Liver (tissue), 9 donors: ENCODE measurements around the gene IFI27L1. TPM values are rescaled to one million over a fixed set of nuclear protein-coding genes. Genes with fewer than 3 reads are reported as not detected.
A peak's percentile ranks its signal among the peaks of the same experiment; 100 is the strongest.

ENCODE experiments used
- DNase-seq: peaks from one replicate; pipeline ENCODE4 v3.0.0-alpha.2; 2017; ENCODE audit warnings: low spot score
- H3K27ac ChIP-seq, 2 donors: one replicate each; pipeline ENCODE4 v1.7.0; 2013; ENCODE audit warnings: inconsistent platforms in 2 of 2, low read length in 2 of 2, control low read depth in 1 of 2, low read depth in 1 of 2, mild to moderate bottlenecking in 1 of 2
- H3K27me3 ChIP-seq, 4 donors: one replicate each; pipeline versions ENCODE4 v1.6.1 to v1.7.0; 2013; ENCODE audit warnings: low read length in 3 of 4, inconsistent platforms in 1 of 4, mild to moderate bottlenecking in 1 of 4, moderate library complexity in 1 of 4; ENCODE audit not compliant: control insufficient read depth in 4 of 4, insufficient read depth in 4 of 4
- H3K36me3 ChIP-seq, 4 donors: one replicate each; pipeline versions ENCODE4 v1.6.1 to v1.7.0; 2013; ENCODE audit warnings: low read length in 3 of 4, mild to moderate bottlenecking in 3 of 4, low read depth in 1 of 4, moderate library complexity in 1 of 4; ENCODE audit not compliant: control insufficient read depth in 4 of 4, insufficient read depth in 3 of 4
- H3K4me1 ChIP-seq, 4 donors: one replicate each; pipeline versions ENCODE4 v1.6.1 to v1.7.0; 2013; ENCODE audit warnings: low read length in 3 of 4, mild to moderate bottlenecking in 3 of 4, moderate library complexity in 1 of 4; ENCODE audit not compliant: control insufficient read depth in 4 of 4, insufficient read depth in 4 of 4
- H3K4me3 ChIP-seq, 3 donors: one replicate each; pipeline versions ENCODE4 v1.6.1 to v1.7.0; 2013; ENCODE audit warnings: low read length in 3 of 3, control low read depth in 1 of 3, low read depth in 1 of 3, mild to moderate bottlenecking in 1 of 3
- H3K9ac ChIP-seq, 2 donors: one replicate each; pipeline ENCODE4 v1.7.0; 2013; ENCODE audit warnings: low read length in 2 of 2, mild to moderate bottlenecking in 2 of 2, moderate library complexity in 2 of 2, control low read depth in 1 of 2, low read depth in 1 of 2
- H3K9me3 ChIP-seq, 4 donors: one replicate each; pipeline versions ENCODE4 v1.6.1 to v1.7.0; 2013; ENCODE audit warnings: low read length in 3 of 4; ENCODE audit not compliant: control insufficient read depth in 4 of 4
- CTCF ChIP-seq: fragments of 150-350 bp; IDR thresholded peaks from 2 replicates; pipeline ENCODE4 v1.5.1; 2017; ENCODE audit warnings: improper control_type of control experiment, low read depth, low read length; ENCODE audit not compliant: missing input control
- EGR1 ChIP-seq, 2 donors: IDR thresholded peaks; 2 replicates each; pipeline ENCODE4 v1.6.1; 2016 to 2018; ENCODE audit warnings: antibody characterized with exemption in 2 of 2, low read depth in 2 of 2
- FOXA1 ChIP-seq: IDR thresholded peaks from 2 replicates; pipeline ENCODE4 v1.6.1; 2016; ENCODE audit warnings: antibody characterized with exemption
- FOXA2 ChIP-seq: IDR thresholded peaks from 2 replicates; pipeline ENCODE4 v1.6.1; 2016; ENCODE audit warnings: antibody characterized with exemption
- GABPA ChIP-seq, 2 donors: IDR thresholded peaks in 1 of 2; conservative IDR thresholded peaks in 1 of 2; 2 replicates each; pipeline ENCODE4 v1.6.1; 2016; ENCODE audit warnings: antibody characterized with exemption in 2 of 2, mild to moderate bottlenecking in 1 of 2, moderate library complexity in 1 of 2
- HNF4A ChIP-seq, 2 donors: conservative IDR thresholded peaks; 2 replicates each; pipeline ENCODE4 v1.6.1; 2016; ENCODE audit warnings: antibody characterized with exemption in 2 of 2, mild to moderate bottlenecking in 2 of 2
- HNF4G ChIP-seq: IDR thresholded peaks from 2 replicates; pipeline ENCODE4 v1.6.1; 2016; ENCODE audit warnings: antibody characterized with exemption
- JUND ChIP-seq, 2 donors: IDR thresholded peaks; 2 replicates each; pipeline ENCODE4 v1.6.1; 2016; ENCODE audit warnings: antibody characterized with exemption in 2 of 2
- NR2F2 ChIP-seq: IDR thresholded peaks from 2 replicates; pipeline ENCODE4 v1.6.1; 2016; ENCODE audit warnings: antibody characterized with exemption
- RAD21 ChIP-seq, 2 donors: IDR thresholded peaks; 2 replicates each; pipeline ENCODE4 v1.6.1; 2016; ENCODE audit warnings: antibody characterized with exemption in 2 of 2, mild to moderate bottlenecking in 2 of 2
- RXRA ChIP-seq, 2 donors: IDR thresholded peaks; 2 replicates each; pipeline ENCODE4 v1.6.1; 2017 to 2018; ENCODE audit warnings: antibody characterized with exemption in 2 of 2, mild to moderate bottlenecking in 1 of 2
- SP1 ChIP-seq: IDR thresholded peaks from 2 replicates; pipeline ENCODE4 v1.6.1; 2018; ENCODE audit warnings: antibody characterized with exemption, mild to moderate bottlenecking
- TAF1 ChIP-seq: conservative IDR thresholded peaks from 2 replicates; pipeline ENCODE4 v1.6.1; 2016; ENCODE audit warnings: antibody characterized with exemption, mild to moderate bottlenecking
- YY1 ChIP-seq: IDR thresholded peaks from 2 replicates; pipeline ENCODE4 v1.6.1; 2016; ENCODE audit warnings: antibody characterized with exemption, mild to moderate bottlenecking
- WGBS: extraction: QIAGEN DNeasy Blood & Tissue Kit; methylation state at CpG from one replicate; pipeline ENCODE4 v1.1.7; 2013; 5-methylcytosine and 5-hydroxymethylcytosine counted together
- polyA plus RNA-seq, 2 donors: library from polyadenylated mRNA; stranded (reverse) in 1 of 2; unstranded in 1 of 2; fragments of 200-250 nt in 1 of 2; fragments of >200 nt in 1 of 2; fragmentation: Nextera tagmentation in 1 of 2; extraction: Ambion mirVana in 1 of 2; gene quantifications; one replicate each; pipeline versions ENCODE4 v1.2.1 to v1.2.3, GENCODE V29; 2013 to 2015
- total RNA-seq, 2 donors: library from RNA; depleted of rRNA; stranded (reverse); fragments of >200 nt; gene quantifications; one replicate each; pipeline ENCODE4 v1.2.3, GENCODE V29; 2014
- TF ChIP-seq, protein P1 (sequence below): IDR thresholded peaks from 2 replicates; pipeline ENCODE4 v1.6.1; 2016; ENCODE audit warnings: antibody characterized with exemption
- TF ChIP-seq, protein P2 (sequence below): IDR thresholded peaks from 2 replicates; pipeline ENCODE4 v1.6.1; 2016; ENCODE audit warnings: antibody characterized with exemption, mild to moderate bottlenecking
- TF ChIP-seq, protein P3 (sequence below): IDR thresholded peaks from 2 replicates; pipeline ENCODE4 v1.6.1; 2016; ENCODE audit warnings: antibody characterized with exemption
- TF ChIP-seq, protein P4 (sequence below): IDR thresholded peaks from 2 replicates; pipeline ENCODE4 v1.6.1; 2016; ENCODE audit warnings: antibody characterized with exemption
- donor health status: healthy.
- donor health status: healthy.
- donor health status: healthy.
- donor health status: healthy.
- donor health status: healthy.

The IFI27L1 gene
- total and polyA plus RNA-seq, 4 donors: 3.7 to 8.1 (median 5.6) TPM

DNA sequence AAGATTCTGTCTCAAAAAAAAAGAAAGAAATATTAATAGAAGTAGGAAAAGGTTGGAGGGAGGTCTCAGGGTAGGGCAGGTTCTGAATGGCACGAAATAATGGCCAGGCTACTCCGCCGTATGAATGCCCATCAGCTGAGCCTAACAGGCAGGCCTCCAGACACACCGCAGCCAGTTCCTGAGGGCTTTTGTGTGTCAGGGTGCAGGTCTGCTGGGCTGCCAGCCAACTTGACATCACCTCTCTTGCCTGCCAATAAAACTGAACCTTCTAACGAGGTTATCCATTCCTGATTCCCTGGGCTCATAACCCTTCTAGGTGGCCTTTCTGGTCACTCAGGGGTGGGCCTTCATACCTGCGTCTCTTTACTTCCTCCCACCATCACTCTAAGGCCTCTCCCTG is 32.4 kb downstream of the IFI27L1 start:
- Histone ChIP-seq H3K9ac (no peak overlapping the region), H3K27ac (no peak overlapping the region), H3K4me3 (no peak overlapping the region), H3K36me3 (no peaks in the 10 kb centered on the region), H3K9me3 (no peaks in the 10 kb centered on the region), H3K27me3 (no peaks in the 10 kb centered on the region), H3K4me1 (peaks cover 0 to 9% (median 3%) of the 10 kb centered on the region in 4 donors)
- TF ChIP-seq RXRA (IDR thresholded peaks at IDR 0.05): peak in 1 of 2 donors; percentile 5
- TF ChIP-seq HNF4A (conservative IDR thresholded peaks at IDR 0.05): peak in 1 of 2 donors; percentile 14
- TF ChIP-seq EGR1 (IDR thresholded peaks at IDR 0.05; ENCODE audit: low read depth in 2 of 2): no peak
- 32% methylated on average over 6 of the region's 6 CpGs for WGBS
- DNase-seq: peak; percentile 34

DNA sequence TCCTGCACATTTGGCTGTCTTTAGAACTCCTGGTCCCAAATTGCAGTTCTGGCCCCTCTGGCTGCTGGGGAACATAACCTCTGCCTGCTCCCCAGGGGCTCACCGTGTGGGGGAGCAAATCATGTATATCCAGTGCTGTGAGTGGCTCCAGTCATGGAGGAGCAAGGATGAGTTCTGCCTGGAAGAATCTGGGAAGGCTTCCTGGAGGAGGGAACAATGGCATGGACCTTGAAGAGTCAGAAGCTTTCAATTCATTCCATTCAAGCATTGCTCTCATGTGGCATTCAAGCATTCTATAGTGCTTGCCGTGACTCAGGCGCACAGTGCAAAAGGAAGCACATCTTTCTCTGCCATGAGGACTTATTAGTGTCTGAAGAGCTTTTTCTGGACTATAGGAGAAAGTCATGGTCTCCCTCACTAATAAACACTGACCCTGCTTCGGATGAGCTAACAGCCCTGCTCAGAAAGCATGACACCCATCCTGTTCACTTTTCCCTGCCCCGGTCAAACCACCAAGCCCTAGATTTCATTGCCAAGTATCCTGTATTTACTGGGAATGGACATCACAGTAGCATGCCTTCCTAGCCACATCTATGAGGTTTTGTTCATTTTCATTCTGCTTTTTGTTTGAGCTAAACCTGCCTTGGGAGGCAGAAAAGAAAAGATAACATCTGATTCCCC is 32.9 kb downstream of the IFI27L1 start:
- Histone ChIP-seq H3K4me1 (peaks cover 0 to 9% (median 2%) of the 10 kb centered on the region in 4 donors), H3K27ac (no peak overlapping the region)
- WGBS: 82% methylated on average over 5 of the region's 5 CpGs

More for the DNA sequence above, 32.9 kb downstream of the IFI27L1 start:
- no peak overlapping the region for H3K4me3 ChIP-seq
- H3K27me3 ChIP-seq: no peaks in the 10 kb centered on the region
- H3K9me3 ChIP-seq: no peaks in the 10 kb centered on the region
- DNase-seq: no peak
- no peak overlapping the region for H3K9ac ChIP-seq
- TF ChIP-seq CTCF (no peak), JUND (IDR thresholded peaks at IDR 0.05) (no peak), FOXA2 (no peak), HNF4A (conservative IDR thresholded peaks at IDR 0.05) (no peak), YY1 (no peak), GABPA (IDR thresholded peaks at IDR 0.05 in 1 of 2, conservative IDR thresholded peaks at IDR 0.05 in 1 of 2) (no peak), HNF4G (no peak), SP1 (no peak), NR2F2 (no peak), RXRA (IDR thresholded peaks at IDR 0.05) (no peak), FOXA1 (no peak), EGR1 (IDR thresholded peaks at IDR 0.05; ENCODE audit: low read depth in 2 of 2) (no peak), RAD21 (IDR thresholded peaks at IDR 0.05) (no peak), TAF1 (no peak)
- TF ChIP-seq, protein P1, sequence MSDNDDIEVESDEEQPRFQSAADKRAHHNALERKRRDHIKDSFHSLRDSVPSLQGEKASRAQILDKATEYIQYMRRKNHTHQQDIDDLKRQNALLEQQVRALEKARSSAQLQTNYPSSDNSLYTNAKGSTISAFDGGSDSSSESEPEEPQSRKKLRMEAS: no peak
- TF ChIP-seq, protein P2, sequence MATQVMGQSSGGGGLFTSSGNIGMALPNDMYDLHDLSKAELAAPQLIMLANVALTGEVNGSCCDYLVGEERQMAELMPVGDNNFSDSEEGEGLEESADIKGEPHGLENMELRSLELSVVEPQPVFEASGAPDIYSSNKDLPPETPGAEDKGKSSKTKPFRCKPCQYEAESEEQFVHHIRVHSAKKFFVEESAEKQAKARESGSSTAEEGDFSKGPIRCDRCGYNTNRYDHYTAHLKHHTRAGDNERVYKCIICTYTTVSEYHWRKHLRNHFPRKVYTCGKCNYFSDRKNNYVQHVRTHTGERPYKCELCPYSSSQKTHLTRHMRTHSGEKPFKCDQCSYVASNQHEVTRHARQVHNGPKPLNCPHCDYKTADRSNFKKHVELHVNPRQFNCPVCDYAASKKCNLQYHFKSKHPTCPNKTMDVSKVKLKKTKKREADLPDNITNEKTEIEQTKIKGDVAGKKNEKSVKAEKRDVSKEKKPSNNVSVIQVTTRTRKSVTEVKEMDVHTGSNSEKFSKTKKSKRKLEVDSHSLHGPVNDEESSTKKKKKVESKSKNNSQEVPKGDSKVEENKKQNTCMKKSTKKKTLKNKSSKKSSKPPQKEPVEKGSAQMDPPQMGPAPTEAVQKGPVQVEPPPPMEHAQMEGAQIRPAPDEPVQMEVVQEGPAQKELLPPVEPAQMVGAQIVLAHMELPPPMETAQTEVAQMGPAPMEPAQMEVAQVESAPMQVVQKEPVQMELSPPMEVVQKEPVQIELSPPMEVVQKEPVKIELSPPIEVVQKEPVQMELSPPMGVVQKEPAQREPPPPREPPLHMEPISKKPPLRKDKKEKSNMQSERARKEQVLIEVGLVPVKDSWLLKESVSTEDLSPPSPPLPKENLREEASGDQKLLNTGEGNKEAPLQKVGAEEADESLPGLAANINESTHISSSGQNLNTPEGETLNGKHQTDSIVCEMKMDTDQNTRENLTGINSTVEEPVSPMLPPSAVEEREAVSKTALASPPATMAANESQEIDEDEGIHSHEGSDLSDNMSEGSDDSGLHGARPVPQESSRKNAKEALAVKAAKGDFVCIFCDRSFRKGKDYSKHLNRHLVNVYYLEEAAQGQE: no peak
- TF ChIP-seq, protein P3, sequence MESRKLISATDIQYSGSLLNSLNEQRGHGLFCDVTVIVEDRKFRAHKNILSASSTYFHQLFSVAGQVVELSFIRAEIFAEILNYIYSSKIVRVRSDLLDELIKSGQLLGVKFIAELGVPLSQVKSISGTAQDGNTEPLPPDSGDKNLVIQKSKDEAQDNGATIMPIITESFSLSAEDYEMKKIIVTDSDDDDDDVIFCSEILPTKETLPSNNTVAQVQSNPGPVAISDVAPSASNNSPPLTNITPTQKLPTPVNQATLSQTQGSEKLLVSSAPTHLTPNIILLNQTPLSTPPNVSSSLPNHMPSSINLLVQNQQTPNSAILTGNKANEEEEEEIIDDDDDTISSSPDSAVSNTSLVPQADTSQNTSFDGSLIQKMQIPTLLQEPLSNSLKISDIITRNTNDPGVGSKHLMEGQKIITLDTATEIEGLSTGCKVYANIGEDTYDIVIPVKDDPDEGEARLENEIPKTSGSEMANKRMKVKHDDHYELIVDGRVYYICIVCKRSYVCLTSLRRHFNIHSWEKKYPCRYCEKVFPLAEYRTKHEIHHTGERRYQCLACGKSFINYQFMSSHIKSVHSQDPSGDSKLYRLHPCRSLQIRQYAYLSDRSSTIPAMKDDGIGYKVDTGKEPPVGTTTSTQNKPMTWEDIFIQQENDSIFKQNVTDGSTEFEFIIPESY: no peak
- TF ChIP-seq, protein P4, sequence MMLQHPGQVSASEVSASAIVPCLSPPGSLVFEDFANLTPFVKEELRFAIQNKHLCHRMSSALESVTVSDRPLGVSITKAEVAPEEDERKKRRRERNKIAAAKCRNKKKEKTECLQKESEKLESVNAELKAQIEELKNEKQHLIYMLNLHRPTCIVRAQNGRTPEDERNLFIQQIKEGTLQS: no peak
- H3K36me3 ChIP-seq: no peaks in the 10 kb centered on the region
